GM12873 (cell line): ENCODE results near the gene PID1.

Source experiments
- TF ChIP-seq, protein P1 (sequence below): IDR thresholded peaks from 2 replicates; pipeline ENCODE4 v1.5.1; 2012; ENCODE audit warnings: low read depth, mild to moderate bottlenecking, moderate library complexity, low read length, control low read depth; ENCODE audit not compliant: insufficient read depth; ENCODE audit errors: missing control alignments

The PID1 gene

GRCh38 chr2:229129738-229130371 lies 141.2 kb downstream of the PID1 start:
- TF ChIP-seq, protein P1, sequence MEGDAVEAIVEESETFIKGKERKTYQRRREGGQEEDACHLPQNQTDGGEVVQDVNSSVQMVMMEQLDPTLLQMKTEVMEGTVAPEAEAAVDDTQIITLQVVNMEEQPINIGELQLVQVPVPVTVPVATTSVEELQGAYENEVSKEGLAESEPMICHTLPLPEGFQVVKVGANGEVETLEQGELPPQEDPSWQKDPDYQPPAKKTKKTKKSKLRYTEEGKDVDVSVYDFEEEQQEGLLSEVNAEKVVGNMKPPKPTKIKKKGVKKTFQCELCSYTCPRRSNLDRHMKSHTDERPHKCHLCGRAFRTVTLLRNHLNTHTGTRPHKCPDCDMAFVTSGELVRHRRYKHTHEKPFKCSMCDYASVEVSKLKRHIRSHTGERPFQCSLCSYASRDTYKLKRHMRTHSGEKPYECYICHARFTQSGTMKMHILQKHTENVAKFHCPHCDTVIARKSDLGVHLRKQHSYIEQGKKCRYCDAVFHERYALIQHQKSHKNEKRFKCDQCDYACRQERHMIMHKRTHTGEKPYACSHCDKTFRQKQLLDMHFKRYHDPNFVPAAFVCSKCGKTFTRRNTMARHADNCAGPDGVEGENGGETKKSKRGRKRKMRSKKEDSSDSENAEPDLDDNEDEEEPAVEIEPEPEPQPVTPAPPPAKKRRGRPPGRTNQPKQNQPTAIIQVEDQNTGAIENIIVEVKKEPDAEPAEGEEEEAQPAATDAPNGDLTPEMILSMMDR = no peak

DNA sequence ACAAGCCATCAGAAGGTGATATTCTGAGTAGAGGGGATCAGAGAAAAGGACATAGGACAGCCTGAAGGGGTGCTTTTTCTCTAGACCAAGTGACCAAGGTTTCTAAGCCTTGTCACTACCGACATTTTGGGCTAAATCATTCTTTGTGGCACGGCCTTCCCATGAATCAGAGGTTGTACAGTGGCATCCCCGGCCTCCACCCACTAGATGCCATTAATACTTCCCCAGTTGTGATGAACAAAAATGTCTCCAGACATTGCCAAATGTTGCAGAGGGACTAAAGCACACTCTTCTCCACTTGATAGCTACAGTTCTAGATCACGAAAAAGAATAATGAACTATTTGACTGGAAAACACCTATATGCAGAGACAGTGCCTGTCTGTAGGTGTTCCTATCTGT lies 143.6 kb downstream of the PID1 start:
- TF ChIP-seq, protein P1 = no peak

DNA sequence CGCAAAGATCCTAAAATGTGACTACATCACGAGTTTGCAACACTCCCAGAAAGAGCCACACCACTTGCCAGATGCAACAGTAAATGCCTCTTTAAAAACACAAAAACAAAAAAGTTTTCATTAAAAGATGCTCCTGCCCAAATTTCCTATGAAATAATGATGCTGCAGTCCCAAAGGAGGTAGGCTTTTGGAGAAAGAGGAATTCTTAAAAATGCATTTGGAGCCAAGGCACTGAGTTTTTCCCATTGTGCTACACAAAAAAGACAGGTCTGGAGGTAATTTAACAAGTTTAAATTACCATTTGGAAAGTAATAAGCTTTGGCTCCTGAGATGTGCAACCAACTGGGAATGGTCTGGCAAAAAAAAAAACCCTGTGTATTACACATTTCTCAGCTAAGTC lies 145.0 kb downstream of the PID1 start:
- TF ChIP-seq, protein P1 = no peak

DNA sequence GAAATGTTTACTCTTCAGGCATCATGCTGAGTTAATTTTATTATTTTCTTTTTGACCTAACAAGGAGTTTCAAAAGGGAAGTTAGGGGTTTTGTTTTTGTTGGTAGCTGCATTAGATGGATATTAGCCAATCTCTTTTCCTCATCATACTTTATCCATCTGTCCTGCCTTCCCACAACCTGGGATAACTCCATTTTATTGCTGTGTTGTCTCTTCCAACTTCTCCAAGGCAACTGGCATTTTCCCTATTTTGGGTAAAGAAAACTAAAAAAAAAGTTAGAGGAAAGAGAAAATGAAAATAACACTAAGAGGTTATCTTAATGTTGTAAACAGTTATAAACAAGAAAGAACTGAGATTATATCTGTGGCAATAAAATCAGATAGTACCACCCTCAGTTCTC lies 147.0 kb downstream of the PID1 start:
- TF ChIP-seq, protein P1 = no peak

DNA sequence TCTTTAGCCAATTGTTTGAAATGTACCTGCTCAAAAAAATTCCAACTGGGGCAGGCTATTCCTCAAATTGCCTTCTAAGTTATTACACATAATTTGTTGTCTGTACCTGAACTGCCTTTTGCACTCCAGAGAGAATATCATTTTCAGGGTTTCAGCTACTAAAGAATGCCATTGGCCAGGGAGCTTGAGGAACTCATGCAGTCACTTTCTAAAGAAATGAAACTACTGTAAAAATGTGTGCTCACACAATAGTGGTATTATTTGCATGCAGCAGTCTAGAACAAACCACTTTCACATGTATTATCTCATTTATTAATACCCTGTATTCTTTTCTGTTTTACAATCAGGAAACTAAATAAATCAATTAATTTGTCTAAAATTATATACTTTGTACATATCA lies 152.2 kb downstream of the PID1 start:
- TF ChIP-seq, protein P1 = no peak

DNA sequence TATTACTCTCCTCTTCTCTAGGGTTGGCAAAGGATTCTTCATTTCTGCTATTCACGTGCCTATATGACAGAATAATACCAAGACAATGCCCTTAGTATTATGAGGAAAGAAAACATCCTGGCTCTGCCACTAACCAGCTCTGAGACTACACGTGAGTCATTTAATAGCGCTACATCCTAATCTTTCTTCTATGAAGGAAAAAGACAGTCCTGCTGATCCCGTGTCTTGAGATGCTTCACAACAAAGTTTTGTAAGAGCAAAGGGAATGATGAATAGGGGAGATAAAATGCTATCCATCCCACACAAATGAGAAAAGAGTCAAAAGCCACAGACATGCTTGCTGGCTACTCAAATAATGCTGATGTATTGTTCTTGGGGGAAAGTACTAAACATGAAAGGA lies 152.8 kb downstream of the PID1 start:
- TF ChIP-seq, protein P1 = no peak

- TF ChIP-seq, protein P1 = no peak
Measured at GRCh38 chr2:229111744-229112143, 159.3 kb downstream of the PID1 start.
